ENCODE results near the gene KCNG2. TPM values are rescaled to one million over a fixed set of nuclear protein-coding genes. Genes with fewer than 3 reads are reported as not detected.

The KCNG2 gene
- polyA plus RNA-seq, 1 donor from 2014 or later, result not detected

GRCh38 chr18:79801641-79802040, 3.9 kb downstream of the KCNG2 start:
- Histone ChIP-seq H3K36me3 (ENCODE audit: insufficient read depth, low read length) (no peaks in the 10 kb centered on the region), H3K9me3 (ENCODE audit: low read length) (no peaks in the 10 kb centered on the region), H3F3A (ENCODE audit: insufficient read depth, low read length, poor library complexity, severe bottlenecking) (no peaks in the 10 kb centered on the region), H3K9me2 (ENCODE audit: insufficient read depth, low read length) (no peaks in the 10 kb centered on the region), H3K9ac (ENCODE audit: low read length) (no peak overlapping the region), H3K4me3 (ENCODE audit: low read length) (no peak overlapping the region), H3K27me3 (ENCODE audit: insufficient read depth, low read depth, low read length) (peaks cover 40% of the 10 kb centered on the region), H3K27ac (ENCODE audit: low read length) (no peak overlapping the region), H2AFZ (ENCODE audit: low read depth, low read length) (no peak overlapping the region), H4K20me1 (ENCODE audit: insufficient read depth) (no peaks in the 10 kb centered on the region), H3K4me2 (ENCODE audit: low read length) (no peak overlapping the region), H3K79me2 (replicated peaks; ENCODE audit: insufficient read depth, low read length) (no peaks in the 10 kb centered on the region)
- TF ChIP-seq POLR2AphosphoS5 (IDR thresholded peaks at IDR 0.05) (no peak), RAD21 (conservative IDR thresholded peaks at IDR 0.05) (no peak), MXI1 (conservative IDR thresholded peaks at IDR 0.05; ENCODE audit: poor library complexity, severe bottlenecking) (no peak), EP300 (conservative IDR thresholded peaks at IDR 0.05; ENCODE audit: poor library complexity, severe bottlenecking) (no peak), TAF1 (IDR thresholded peaks at IDR 0.05; ENCODE audit: low read depth) (no peak), SMC3 (conservative IDR thresholded peaks at IDR 0.05; ENCODE audit: poor library complexity) (no peak), CTCF (IDR thresholded peaks at IDR 0.05; ENCODE audit: poor library complexity, severe bottlenecking) (no peak), EZH2 (IDR thresholded peaks at IDR 0.05; ENCODE audit: borderline replicate concordance, insufficient read depth, low read length, poor library complexity, severe bottlenecking) (no peak), REST (IDR thresholded peaks at IDR 0.05; ENCODE audit: borderline replicate concordance) (no peak)

- Histone ChIP-seq H2AFZ (ENCODE audit: low read depth, low read length) (no peak overlapping the region), H4K20me1 (ENCODE audit: insufficient read depth) (no peaks in the 10 kb centered on the region), H3K36me3 (ENCODE audit: insufficient read depth, low read length) (no peaks in the 10 kb centered on the region), H3K9me3 (ENCODE audit: low read length) (no peaks in the 10 kb centered on the region), H3K27ac (ENCODE audit: low read length) (no peak overlapping the region), H3K79me2 (replicated peaks; ENCODE audit: insufficient read depth, low read length) (no peaks in the 10 kb centered on the region), H3K4me3 (ENCODE audit: low read length) (no peak overlapping the region), H3K27me3 (ENCODE audit: insufficient read depth, low read depth, low read length) (peaks cover 33% of the 10 kb centered on the region), H3F3A (ENCODE audit: insufficient read depth, low read length, poor library complexity, severe bottlenecking) (no peaks in the 10 kb centered on the region), H3K9me2 (ENCODE audit: insufficient read depth, low read length) (no peaks in the 10 kb centered on the region), H3K4me2 (ENCODE audit: low read length) (no peak overlapping the region), H3K9ac (ENCODE audit: low read length) (no peak overlapping the region)
- TF ChIP-seq POLR2AphosphoS5 (IDR thresholded peaks at IDR 0.05), result no peak
- no peak for TF ChIP-seq TAF1 (IDR thresholded peaks at IDR 0.05; ENCODE audit: low read depth)
- no peak for TF ChIP-seq SMC3 (conservative IDR thresholded peaks at IDR 0.05; ENCODE audit: poor library complexity)
- TF ChIP-seq EP300 (conservative IDR thresholded peaks at IDR 0.05; ENCODE audit: poor library complexity, severe bottlenecking), result no peak
- TF ChIP-seq MXI1 (conservative IDR thresholded peaks at IDR 0.05; ENCODE audit: poor library complexity, severe bottlenecking), result no peak
- no peak for TF ChIP-seq REST (IDR thresholded peaks at IDR 0.05; ENCODE audit: borderline replicate concordance)
- no peak for TF ChIP-seq CTCF (IDR thresholded peaks at IDR 0.05; ENCODE audit: poor library complexity, severe bottlenecking)
- no peak for TF ChIP-seq EZH2 (IDR thresholded peaks at IDR 0.05; ENCODE audit: borderline replicate concordance, insufficient read depth, low read length, poor library complexity, severe bottlenecking)
- TF ChIP-seq RAD21 (conservative IDR thresholded peaks at IDR 0.05), result no peak
These were observed 4.6 kb downstream of the KCNG2 start for GRCh38 chr18:79802298-79802697.
